ENCODE data around the gene ITGA2B. TPM values are rescaled to one million over a fixed set of nuclear protein-coding genes. Genes with fewer than 3 reads are reported as not detected.
A peak's percentile ranks its signal among the peaks of the same experiment; 100 is the strongest.

ITGA2B gene
- 2.0 TPM for total RNA-seq
- 1 to 10 TPM; 1.7 to 4.1 (median 2.8) TPM for polyA plus RNA-seq (ENCODE audit: insufficient read depth in 1 of 8, insufficient read length in 8 of 8, low replicate concordance in 1 of 8)
- long read RNA-seq, donor 1, result 0 reads
- long read RNA-seq, donor 2, result 0 reads
- long read RNA-seq, donor 3, result 0 reads
- long read RNA-seq, donor 4, result 0 reads
- long read RNA-seq, donor 5, result 0 reads
- long read RNA-seq, donor 6, result 0 reads
- long read RNA-seq, donor 7, result 0 reads
- long read RNA-seq, donor 8, result 0 reads
- long read RNA-seq, donor 9, result 0 reads
- long read RNA-seq, donor 10, result 0 reads
- long read RNA-seq, donor 11, result 0 reads

- no peak within 1 kb of the TSS for H3K4me3 ChIP-seq (ENCODE audit: low read length)
- H3K9me3 ChIP-seq (replicated peaks; ENCODE audit: control insufficient read depth, low read depth, low read length), result no peaks in the 10 kb centered on the region
- no peaks in the 10 kb centered on the region for H3K36me3 ChIP-seq (ENCODE audit: control insufficient read depth, insufficient read depth, low read length)
- DNase-seq, result no peak
- H3K27me3 ChIP-seq (ENCODE audit: control insufficient read depth, insufficient read depth, low read length), result peaks cover 25% of the 10 kb centered on the region
- H3K4me1 ChIP-seq (ENCODE audit: control insufficient read depth, insufficient read depth, low read length), result peaks cover 16% of the 10 kb centered on the region
- WGBS (ENCODE audit: insufficient coverage), result no CpG with 5 or more reads among the region's 1 CpG
- H3K27ac ChIP-seq (ENCODE audit: low read length), result no peak within 1 kb of the TSS
Measured at GRCh38 chr17:44389281-44389680, at the start of gene ITGA2B. Gene ITGA2B (minus strand): TSS chr17:44389649. CDS start chr17:44389473, 176 bp downstream.

GRCh38 chr17:44439168-44439567, 49.7 kb upstream of the ITGA2B start:
- no peak overlapping the region for H3K4me3 ChIP-seq (ENCODE audit: low read length)
- no peaks in the 10 kb centered on the region for H3K27me3 ChIP-seq (ENCODE audit: control insufficient read depth, insufficient read depth, low read length)
- no peaks in the 10 kb centered on the region for H3K9me3 ChIP-seq (replicated peaks; ENCODE audit: control insufficient read depth, low read depth, low read length)
- peak overlapping the region; percentile 67 for H3K27ac ChIP-seq (ENCODE audit: low read length)
- WGBS (ENCODE audit: insufficient coverage), result no CpG with 5 or more reads among the region's 3 CpGs
- no peak for DNase-seq
- H3K36me3 ChIP-seq (ENCODE audit: control insufficient read depth, insufficient read depth, low read length), result peaks cover 6% of the 10 kb centered on the region
- no peaks in the 10 kb centered on the region for H3K4me1 ChIP-seq (ENCODE audit: control insufficient read depth, insufficient read depth, low read length)

DNA sequence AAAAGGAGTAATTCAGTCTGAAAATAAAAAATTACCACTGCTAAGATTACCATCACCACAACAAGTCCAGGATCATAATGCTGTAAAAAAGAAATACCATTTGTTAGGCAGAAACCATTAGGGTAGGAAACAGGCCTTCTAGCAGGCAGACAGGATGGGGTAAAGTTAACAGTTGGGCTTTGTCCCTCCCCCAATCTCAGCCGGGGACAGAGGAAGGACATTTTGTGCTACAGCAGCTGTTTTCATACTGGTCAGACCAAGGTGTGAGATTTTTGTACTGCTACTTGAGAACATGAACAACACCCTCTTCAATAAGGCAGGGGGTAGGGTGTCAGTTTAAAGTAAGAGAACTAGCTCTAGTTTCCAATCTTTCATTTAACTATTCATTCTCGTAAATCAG, 49.2 kb upstream of the ITGA2B start:
- H3K9me3 ChIP-seq (replicated peaks; ENCODE audit: control insufficient read depth, low read depth, low read length), result no peaks in the 10 kb centered on the region
- no peaks in the 10 kb centered on the region for H3K4me1 ChIP-seq (ENCODE audit: control insufficient read depth, insufficient read depth, low read length)
- DNase-seq, result peak; percentile 53
- no peak overlapping the region for H3K4me3 ChIP-seq (ENCODE audit: low read length)
- peaks cover 9% of the 10 kb centered on the region for H3K36me3 ChIP-seq (ENCODE audit: control insufficient read depth, insufficient read depth, low read length)
- no CpG with 5 or more reads among the region's 2 CpGs for WGBS (ENCODE audit: insufficient coverage)
- peak overlapping the region; percentile 67 for H3K27ac ChIP-seq (ENCODE audit: low read length)
- no peaks in the 10 kb centered on the region for H3K27me3 ChIP-seq (ENCODE audit: control insufficient read depth, insufficient read depth, low read length)

DNA sequence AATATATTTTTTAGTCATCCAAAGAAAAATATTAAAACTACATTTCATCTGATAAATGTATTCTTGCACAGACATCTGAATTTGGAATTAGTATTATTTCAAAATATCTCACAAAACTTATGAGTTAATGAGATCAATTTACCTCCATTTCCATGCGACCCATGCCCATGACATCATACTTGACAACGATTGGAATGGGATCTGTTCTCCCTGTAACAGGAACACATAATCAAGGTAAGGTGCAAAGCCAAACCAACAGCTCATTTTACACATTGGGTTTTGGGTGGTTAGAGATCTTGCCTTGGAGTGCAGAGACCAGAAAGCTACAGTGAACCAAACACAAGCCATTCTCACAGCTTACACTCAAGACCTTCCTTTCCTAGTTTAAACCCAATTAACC, 46.9 kb upstream of the ITGA2B start:
- H3K36me3 ChIP-seq (ENCODE audit: control insufficient read depth, insufficient read depth, low read length), result peaks cover 21% of the 10 kb centered on the region
- no peaks in the 10 kb centered on the region for H3K27me3 ChIP-seq (ENCODE audit: control insufficient read depth, insufficient read depth, low read length)
- no peaks in the 10 kb centered on the region for H3K4me1 ChIP-seq (ENCODE audit: control insufficient read depth, insufficient read depth, low read length)
- WGBS (ENCODE audit: insufficient coverage), result no CpG with 5 or more reads among the region's 2 CpGs
- H3K27ac ChIP-seq (ENCODE audit: low read length), result no peak overlapping the region
- no peaks in the 10 kb centered on the region for H3K9me3 ChIP-seq (replicated peaks; ENCODE audit: control insufficient read depth, low read depth, low read length)
- H3K4me3 ChIP-seq (ENCODE audit: low read length), result no peak overlapping the region
- DNase-seq, result no peak

GRCh38 chr17:44432254-44433157, 43.1 kb upstream of the ITGA2B start:
- Histone ChIP-seq H3K9me3 (replicated peaks; ENCODE audit: control insufficient read depth, low read depth, low read length) (no peaks in the 10 kb centered on the region), H3K36me3 (ENCODE audit: control insufficient read depth, insufficient read depth, low read length) (peaks cover 28% of the 10 kb centered on the region), H3K4me1 (ENCODE audit: control insufficient read depth, insufficient read depth, low read length) (no peaks in the 10 kb centered on the region), H3K27ac (ENCODE audit: low read length) (no peak overlapping the region), H3K27me3 (ENCODE audit: control insufficient read depth, insufficient read depth, low read length) (no peaks in the 10 kb centered on the region), H3K4me3 (ENCODE audit: low read length) (no peak overlapping the region)
- DNase-seq, result no peak
- 87% methylated on average over 4 of the region's 9 CpGs for WGBS (ENCODE audit: insufficient coverage)

DNA sequence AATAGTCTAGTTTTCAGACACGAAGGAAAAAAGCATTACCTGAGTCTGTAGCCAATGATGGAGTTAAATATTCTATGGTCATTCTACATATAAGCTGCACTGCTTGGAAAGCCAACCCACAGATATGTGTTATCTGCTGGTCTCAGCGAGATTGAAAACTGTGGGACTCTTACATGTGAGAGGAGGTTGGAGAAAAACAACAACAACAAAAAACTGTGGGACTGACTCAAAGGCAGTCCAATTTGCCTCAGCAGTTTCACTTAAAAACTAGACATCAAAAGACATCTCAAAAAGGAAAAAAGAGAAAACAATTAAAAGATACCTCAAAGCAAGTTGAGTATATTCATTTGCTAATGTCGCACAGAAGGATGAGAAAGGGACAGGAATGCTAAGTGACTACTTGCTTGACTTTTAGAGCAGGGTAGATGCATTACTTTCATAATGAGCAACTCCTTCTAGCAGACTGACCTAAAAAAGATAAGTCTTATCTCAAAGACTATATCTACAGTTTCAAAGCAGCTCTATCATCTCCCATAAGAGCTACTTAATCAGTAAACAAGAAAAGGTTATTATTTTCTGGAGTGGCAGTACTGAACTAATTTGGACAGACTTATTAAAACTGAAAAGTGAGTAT, 35.5 kb upstream of the ITGA2B start:
- H3K9me3 ChIP-seq (replicated peaks; ENCODE audit: control insufficient read depth, low read depth, low read length), result no peaks in the 10 kb centered on the region
- no peak for DNase-seq

GRCh38 chr17:44417553-44417952, 28.1 kb upstream of the ITGA2B start:
- Histone ChIP-seq H3K27ac (ENCODE audit: low read length) (no peak overlapping the region), H3K9me3 (replicated peaks; ENCODE audit: control insufficient read depth, low read depth, low read length) (no peaks in the 10 kb centered on the region), H3K36me3 (ENCODE audit: control insufficient read depth, insufficient read depth, low read length) (peaks cover 25% of the 10 kb centered on the region), H3K4me1 (ENCODE audit: control insufficient read depth, insufficient read depth, low read length) (no peaks in the 10 kb centered on the region), H3K4me3 (ENCODE audit: low read length) (no peak overlapping the region), H3K27me3 (ENCODE audit: control insufficient read depth, insufficient read depth, low read length) (no peaks in the 10 kb centered on the region)
- 85% methylated on average over 2 of the region's 2 CpGs for WGBS (ENCODE audit: insufficient coverage)
- no peak for DNase-seq

More for the DNA sequence above, 35.5 kb upstream of the ITGA2B start:
- Histone ChIP-seq H3K4me1 (ENCODE audit: control insufficient read depth, insufficient read depth, low read length) (no peaks in the 10 kb centered on the region), H3K36me3 (ENCODE audit: control insufficient read depth, insufficient read depth, low read length) (peaks cover 25% of the 10 kb centered on the region), H3K27me3 (ENCODE audit: control insufficient read depth, insufficient read depth, low read length) (no peaks in the 10 kb centered on the region), H3K4me3 (ENCODE audit: low read length) (no peak overlapping the region), H3K27ac (ENCODE audit: low read length) (no peak overlapping the region)
- no CpG with 5 or more reads among the region's 3 CpGs for WGBS (ENCODE audit: insufficient coverage)

GRCh38 chr17:44416558-44417289, 27.3 kb upstream of the ITGA2B start:
- WGBS (ENCODE audit: insufficient coverage), result 100% methylated on average over 2 of the region's 2 CpGs
- Histone ChIP-seq H3K36me3 (ENCODE audit: control insufficient read depth, insufficient read depth, low read length) (peaks cover 19% of the 10 kb centered on the region), H3K27ac (ENCODE audit: low read length) (no peak overlapping the region), H3K9me3 (replicated peaks; ENCODE audit: control insufficient read depth, low read depth, low read length) (no peaks in the 10 kb centered on the region), H3K4me1 (ENCODE audit: control insufficient read depth, insufficient read depth, low read length) (no peaks in the 10 kb centered on the region), H3K27me3 (ENCODE audit: control insufficient read depth, insufficient read depth, low read length) (no peaks in the 10 kb centered on the region), H3K4me3 (ENCODE audit: low read length) (no peak overlapping the region)
- DNase-seq, result no peak

DNA sequence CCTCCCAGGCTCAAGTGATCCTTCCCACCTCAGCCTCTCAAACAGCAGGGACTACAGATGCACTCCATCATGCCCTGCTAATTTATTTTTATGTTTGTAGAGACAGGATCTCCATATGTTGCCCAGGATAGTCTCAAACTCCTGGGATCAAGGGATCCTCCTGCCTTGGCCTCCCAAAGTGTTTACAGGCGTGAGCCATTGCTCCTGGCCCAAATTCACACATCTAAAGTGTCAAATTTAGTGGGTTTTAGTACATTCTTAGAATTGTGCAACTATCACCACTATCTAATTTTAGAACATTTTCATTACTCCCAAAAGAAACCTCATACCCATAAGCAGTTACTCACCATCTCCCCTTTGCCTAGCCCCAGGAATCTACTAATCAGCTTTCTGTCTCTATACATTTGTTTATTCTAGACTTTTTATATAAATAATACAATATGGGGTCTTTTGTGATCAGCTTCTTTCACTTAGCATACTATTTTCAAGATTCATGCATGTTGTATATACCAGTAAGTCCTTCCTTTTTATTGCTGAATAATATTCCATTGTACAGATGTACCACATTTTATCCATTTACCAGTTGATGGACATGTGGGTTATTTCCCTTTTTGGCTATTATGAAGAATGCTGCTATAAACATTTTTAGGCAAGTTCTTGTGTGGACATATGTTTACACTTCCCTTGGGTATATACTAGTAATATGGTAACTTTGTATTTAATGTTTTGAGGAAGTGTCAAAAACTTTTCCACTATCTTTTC, 25.1 kb upstream of the ITGA2B start:
- WGBS (ENCODE audit: insufficient coverage), result no CpG with 5 or more reads among the region's 1 CpG
- Histone ChIP-seq H3K9me3 (replicated peaks; ENCODE audit: control insufficient read depth, low read depth, low read length) (no peaks in the 10 kb centered on the region), H3K36me3 (ENCODE audit: control insufficient read depth, insufficient read depth, low read length) (peaks cover 12% of the 10 kb centered on the region), H3K27ac (ENCODE audit: low read length) (no peak overlapping the region), H3K4me1 (ENCODE audit: control insufficient read depth, insufficient read depth, low read length) (no peaks in the 10 kb centered on the region), H3K4me3 (ENCODE audit: low read length) (no peak overlapping the region), H3K27me3 (ENCODE audit: control insufficient read depth, insufficient read depth, low read length) (no peaks in the 10 kb centered on the region)
- no peak for DNase-seq

Data from muscle of leg (tissue), 16 donors.